Body of pancreas (tissue), 4 donors: ENCODE data around the gene RPL4. TPM values are rescaled to one million over a fixed set of nuclear protein-coding genes. Genes with fewer than 3 reads are reported as not detected.

Experiments used
- ATAC-seq: fragments of 150-250 bp; one replicate; pipeline ENCODE4 v1.9.1; 2016
- DNase-seq, 4 donors: peaks; one replicate each; pipeline ENCODE4 v3.0.0-alpha.2; 2019
- H3K27ac ChIP-seq, 4 donors: fragments of 200-600 bp; sonication (generic); 1 replicate in 3 of 4; 2 replicates in 1 of 4; pipeline versions ENCODE4 v1.5.1 to v1.6.1; 2016 to 2019; ENCODE audit warnings: mild to moderate bottlenecking in 1 of 4, mixed read lengths in 1 of 4, moderate library complexity in 1 of 4
- H3K27me3 ChIP-seq, 2 donors: fragments of 200-600 bp; sonication (generic); one replicate each; pipeline ENCODE4 v1.6.0; 2016; ENCODE audit warnings: mild to moderate bottlenecking in 1 of 2
- H3K36me3 ChIP-seq, 2 donors: fragments of 200-600 bp; sonication (generic); replicated peaks in 1 of 2; 2 replicates each; pipeline ENCODE4 v1.5.1; 2016; ENCODE audit warnings: low read depth in 2 of 2; ENCODE audit not compliant: insufficient read depth in 1 of 2
- H3K4me1 ChIP-seq: fragments of 200-600 bp; sonication (generic); one replicate; pipeline ENCODE4 v1.6.0; 2016
- H3K4me3 ChIP-seq, 2 donors: fragments of 200-600 bp; sonication (generic); 1 replicate in 1 of 2; 2 replicates in 1 of 2; pipeline ENCODE4 v1.5.1; 2016 to 2019
- H3K9me3 ChIP-seq, 3 donors: fragments of 200-600 bp; sonication (generic); 1 replicate in 2 of 3; 2 replicates in 1 of 3; pipeline ENCODE4 v1.5.1; 2016
- POLR2A ChIP-seq, 3 donors: fragments of 450-650 bp; IDR thresholded peaks; one replicate each; pipeline ENCODE4 v1.6.1; 2016; ENCODE audit warnings: antibody characterized with exemption in 3 of 3, mild to moderate bottlenecking in 2 of 3
- WGBS, 2 donors: methylation state at CpG; one replicate each; pipeline ENCODE4 v1.1.5; 2017; 5-methylcytosine and 5-hydroxymethylcytosine counted together
- intact Hi-C: fragments of 100-400 bp; cut with DNase I; formaldehyde crosslinking; loops from one replicate; pipeline ENCODE4 v1.15.1; 2023
- total RNA-seq, 2 donors: library from RNA; depleted of rRNA; stranded (reverse); fragments of >200 nt; gene quantifications; one replicate each; pipeline ENCODE4 v1.1.0, GENCODE V29; 2016
- TF ChIP-seq, protein P1 (sequence below), 7 experiments: fragments of 450-650 bp in 4 of 7; fragments of 200-600 bp in 3 of 7; sonication (generic) in 3 of 7; IDR thresholded peaks; one replicate each; pipeline ENCODE4 v1.5.1; 2016 to 2019; ENCODE audit warnings: antibody characterized with exemption in 7 of 7

RPL4 gene
- total RNA-seq, 2 donors from 2014 or later: 789 to 1,823 TPM

- Histone ChIP-seq H3K4me1 (peaks cover 26% of the 10 kb centered on the region), H3K4me3 (no peak overlapping the region), H3K27ac (no peak overlapping the region), H3K27me3 (no peaks in the 10 kb centered on the region), H3K9me3 (no peaks in the 10 kb centered on the region), H3K36me3 (peaks cover 0 to 8% of the 10 kb centered on the region in 2 donors)
- TF ChIP-seq POLR2A (IDR thresholded peaks at IDR 0.05): no peak
- TF ChIP-seq, protein P1, sequence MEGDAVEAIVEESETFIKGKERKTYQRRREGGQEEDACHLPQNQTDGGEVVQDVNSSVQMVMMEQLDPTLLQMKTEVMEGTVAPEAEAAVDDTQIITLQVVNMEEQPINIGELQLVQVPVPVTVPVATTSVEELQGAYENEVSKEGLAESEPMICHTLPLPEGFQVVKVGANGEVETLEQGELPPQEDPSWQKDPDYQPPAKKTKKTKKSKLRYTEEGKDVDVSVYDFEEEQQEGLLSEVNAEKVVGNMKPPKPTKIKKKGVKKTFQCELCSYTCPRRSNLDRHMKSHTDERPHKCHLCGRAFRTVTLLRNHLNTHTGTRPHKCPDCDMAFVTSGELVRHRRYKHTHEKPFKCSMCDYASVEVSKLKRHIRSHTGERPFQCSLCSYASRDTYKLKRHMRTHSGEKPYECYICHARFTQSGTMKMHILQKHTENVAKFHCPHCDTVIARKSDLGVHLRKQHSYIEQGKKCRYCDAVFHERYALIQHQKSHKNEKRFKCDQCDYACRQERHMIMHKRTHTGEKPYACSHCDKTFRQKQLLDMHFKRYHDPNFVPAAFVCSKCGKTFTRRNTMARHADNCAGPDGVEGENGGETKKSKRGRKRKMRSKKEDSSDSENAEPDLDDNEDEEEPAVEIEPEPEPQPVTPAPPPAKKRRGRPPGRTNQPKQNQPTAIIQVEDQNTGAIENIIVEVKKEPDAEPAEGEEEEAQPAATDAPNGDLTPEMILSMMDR (IDR thresholded peaks at IDR 0.05): no peak
- ATAC-seq: no peak
- intact Hi-C loops: loop anchor here (10.0 kb wide), 1 partner anchor 107 kb away; the partner anchor contains the start of gene MAP2K1
- DNase-seq: no peak
- WGBS, 2 donors: 94% methylated on average over 3 of the region's 3 CpGs
Observed at GRCh38 chr15:66491846-66492245, 12.8 kb downstream of the RPL4 start.

DNA sequence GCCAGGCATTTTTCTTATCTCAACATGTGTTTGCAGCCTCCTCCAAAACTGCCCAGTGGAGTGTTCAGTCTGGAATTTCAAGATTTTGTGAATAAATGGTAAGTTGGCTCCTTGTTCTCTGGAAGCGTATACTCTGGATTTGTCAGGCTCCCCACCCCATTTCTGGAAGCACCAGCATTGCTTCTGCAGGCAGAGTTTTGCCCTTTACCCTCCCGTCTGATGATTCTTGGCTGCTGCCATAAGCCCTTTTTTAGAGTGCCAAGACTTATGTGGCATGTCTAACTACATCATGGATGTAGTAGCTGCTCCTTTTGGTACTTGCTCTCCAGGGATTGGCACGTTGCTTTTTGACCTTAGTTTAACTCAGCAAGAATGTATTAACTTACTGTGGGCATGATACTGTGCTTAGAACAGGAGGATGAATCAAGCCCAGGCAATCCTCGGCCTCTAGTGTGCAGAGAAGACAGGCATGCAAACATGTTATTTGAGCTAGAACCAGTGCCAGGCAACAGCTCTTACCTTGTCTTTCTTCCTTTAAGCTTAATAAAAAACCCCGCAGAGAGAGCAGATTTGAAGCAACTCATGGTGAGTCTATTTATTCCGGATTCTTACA, 15.4 kb downstream of the RPL4 start:
- DNase-seq (no peak), ATAC-seq (no peak)
- Histone ChIP-seq H3K9me3 (no peaks in the 10 kb centered on the region), H3K27me3 (no peaks in the 10 kb centered on the region), H3K4me1 (peaks cover 19% of the 10 kb centered on the region), H3K4me3 (no peak overlapping the region), H3K36me3 (peaks cover 0 to 8% of the 10 kb centered on the region in 2 donors), H3K27ac (peak overlapping the region in 3 of 4 donors; percentile 57 to 64 (median 60))
- intact Hi-C loops: no loop called here
- TF ChIP-seq POLR2A (IDR thresholded peaks at IDR 0.05): no peak
- TF ChIP-seq, protein P1 (IDR thresholded peaks at IDR 0.05): no peak
- 71 to 74% methylated on average over 6 of the region's 6 CpGs for WGBS, 2 donors

DNA sequence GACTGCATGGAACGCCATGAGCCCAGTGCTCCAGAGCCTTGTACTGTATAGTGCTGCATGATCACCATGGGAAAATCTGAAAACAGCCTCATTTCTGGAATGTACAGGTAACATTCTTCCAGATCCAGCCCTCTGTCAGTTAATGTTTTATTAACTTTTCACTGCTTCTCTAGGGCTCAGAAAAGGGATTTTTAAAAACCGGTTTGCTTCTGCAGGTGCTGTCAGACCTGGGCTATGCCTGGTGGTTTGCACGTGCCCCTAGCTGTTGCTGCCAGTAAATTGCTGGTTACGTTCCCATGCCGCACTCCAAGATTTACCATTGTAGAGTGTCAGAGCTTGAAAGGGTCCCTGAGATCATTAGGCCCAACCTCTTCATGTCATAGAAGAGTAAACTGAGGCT, 16.1 kb downstream of the RPL4 start:
- Histone ChIP-seq H3K36me3 (peaks cover 0 to 6% of the 10 kb centered on the region in 2 donors), H3K27ac (peak overlapping the region in 3 of 4 donors; percentile 57 to 64 (median 60)), H3K4me1 (peaks cover 19% of the 10 kb centered on the region), H3K27me3 (no peaks in the 10 kb centered on the region), H3K4me3 (no peak overlapping the region), H3K9me3 (no peaks in the 10 kb centered on the region)
- intact Hi-C loops: no loop called here
- 73 to 75% methylated on average over 5 of the region's 5 CpGs for WGBS, 2 donors
- TF ChIP-seq, protein P1 (IDR thresholded peaks at IDR 0.05): no peak
- no peak for TF ChIP-seq POLR2A (IDR thresholded peaks at IDR 0.05)
- peak in 3 of 4 donors; percentile 30 to 37 (median 34) for DNase-seq
- ATAC-seq: peak; percentile 53

- H3K4me3 ChIP-seq: no peak overlapping the region
- no peaks in the 10 kb centered on the region for H3K27me3 ChIP-seq
- peaks cover 26% of the 10 kb centered on the region for H3K4me1 ChIP-seq
- ATAC-seq (no peak), DNase-seq (no peak)
- TF ChIP-seq, protein P1 (IDR thresholded peaks at IDR 0.05): no peak
- H3K36me3 ChIP-seq: peaks cover 0 to 3% of the 10 kb centered on the region in 2 donors
- no peaks in the 10 kb centered on the region for H3K9me3 ChIP-seq
- WGBS, 2 donors: 75 to 81% methylated on average over 3 of the region's 3 CpGs
- intact Hi-C loops: no loop called here
- H3K27ac ChIP-seq: no peak overlapping the region
Observed at GRCh38 chr15:66486887-66487286, 17.8 kb downstream of the RPL4 start.
